Hematopoietic multipotent progenitor cell treated with erythropoietin and hydrocortisone succinate and interleukin-3 and kit ligand, for 6 days (in vitro differentiated cells): ENCODE results near the gene CABYR.
"Not testable (repeated sequence)": the region's sequence is repeated elsewhere in the genome, so short reads cannot be mapped to it uniquely, and the experiment has no call there.

Source experiments
- DNase-seq: peaks from one replicate; pipeline ENCODE4 v3.0.0-alpha.2; 2015

CABYR gene

DNA sequence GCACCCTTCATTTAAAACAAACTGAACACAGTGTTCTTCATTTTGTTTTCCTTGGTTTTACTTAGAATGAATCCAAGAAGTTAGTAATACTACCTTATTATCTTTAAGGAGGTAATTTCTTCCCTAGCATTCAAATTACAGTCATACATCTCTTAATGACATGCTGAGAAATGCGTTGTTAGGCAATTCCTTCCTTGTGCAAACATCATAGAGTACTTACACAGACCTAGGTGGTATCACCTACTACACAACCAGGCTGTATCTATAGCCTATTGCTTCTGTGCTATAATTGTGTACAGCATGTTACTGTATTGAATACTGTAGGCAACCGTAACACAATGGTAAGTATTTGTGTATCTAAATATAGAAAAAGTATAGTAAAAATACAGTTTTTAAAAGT is 8.4 kb upstream of the CABYR start:
- no peak for DNase-seq

DNA sequence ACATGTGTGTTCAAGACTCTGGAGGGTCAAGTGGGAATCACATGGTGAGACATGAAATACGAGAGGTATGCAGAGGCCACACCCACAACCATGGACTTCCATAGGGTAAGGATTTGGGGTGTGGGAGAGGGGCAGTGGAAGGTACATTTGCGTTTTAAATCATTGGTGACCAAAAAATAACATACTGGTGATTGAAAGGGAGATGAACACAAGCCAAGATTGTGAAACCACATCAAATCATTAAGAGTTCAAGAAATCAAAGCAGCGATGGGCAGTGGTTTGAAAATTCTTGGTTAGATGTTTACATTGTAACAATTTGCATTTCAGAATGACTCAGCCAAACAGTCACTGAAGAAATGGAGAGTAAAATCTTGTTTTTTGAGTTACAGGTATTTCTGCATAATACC is 1.9 kb upstream of the CABYR start:
- no peak for DNase-seq

DNA sequence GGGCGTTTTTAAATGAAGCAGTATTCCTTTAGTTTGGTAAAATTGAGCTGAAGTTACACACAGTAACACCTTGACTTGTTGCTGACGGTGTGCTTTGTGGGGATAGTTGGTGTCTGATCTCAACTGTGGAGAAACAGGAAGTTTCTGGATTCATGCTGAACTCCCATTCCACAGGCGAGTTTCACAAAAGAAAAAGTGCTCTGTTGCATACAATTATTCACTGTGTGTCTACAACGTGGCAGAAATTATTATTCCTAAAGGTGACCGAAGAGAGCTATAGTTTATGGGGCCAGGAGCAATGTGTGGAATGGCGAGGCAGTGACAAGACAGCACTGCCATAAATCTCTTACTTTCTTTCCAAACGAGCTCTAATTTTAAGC is 463 bp upstream of the CABYR start:
- no peak for DNase-seq

DNA sequence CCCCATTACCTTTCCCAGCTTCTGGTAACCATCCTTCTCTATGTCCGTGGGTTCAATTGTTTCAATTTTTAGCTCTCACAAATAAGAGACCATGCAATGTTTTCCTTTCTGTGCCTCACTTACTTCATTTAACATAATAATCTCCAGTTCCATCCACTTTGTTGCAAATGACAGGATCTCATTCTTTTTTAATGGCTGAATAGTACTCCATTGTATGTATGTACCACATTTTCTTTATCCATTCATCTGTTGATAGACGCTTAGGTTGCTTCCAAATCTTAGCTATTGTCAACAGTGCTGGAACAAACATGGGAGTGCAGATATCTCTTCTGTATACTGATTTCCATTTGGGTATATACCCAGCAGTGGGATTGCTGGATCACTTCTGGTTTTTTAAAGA is 1.8 kb downstream of the CABYR start:
- DNase-seq: no peak

DNA sequence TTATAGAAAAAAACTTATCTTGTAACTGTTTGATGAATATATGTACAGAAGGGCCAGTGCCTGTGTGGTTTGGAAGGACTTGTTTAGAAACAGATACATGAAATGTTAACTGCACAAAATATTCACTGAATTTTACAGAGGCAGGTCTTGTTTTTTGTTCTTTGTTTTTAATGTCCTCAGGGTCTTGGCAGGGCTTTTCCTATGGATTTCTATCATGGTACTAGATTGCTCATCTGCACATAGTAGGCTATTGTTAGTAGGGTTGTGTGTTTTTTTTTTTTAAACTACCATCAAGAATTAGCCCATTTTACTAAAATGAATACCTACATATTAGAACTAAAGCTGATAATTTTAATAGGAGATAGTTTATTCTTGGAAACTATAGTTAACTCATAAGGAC is 3.5 kb downstream of the CABYR start:
- DNase-seq: no peak

DNA sequence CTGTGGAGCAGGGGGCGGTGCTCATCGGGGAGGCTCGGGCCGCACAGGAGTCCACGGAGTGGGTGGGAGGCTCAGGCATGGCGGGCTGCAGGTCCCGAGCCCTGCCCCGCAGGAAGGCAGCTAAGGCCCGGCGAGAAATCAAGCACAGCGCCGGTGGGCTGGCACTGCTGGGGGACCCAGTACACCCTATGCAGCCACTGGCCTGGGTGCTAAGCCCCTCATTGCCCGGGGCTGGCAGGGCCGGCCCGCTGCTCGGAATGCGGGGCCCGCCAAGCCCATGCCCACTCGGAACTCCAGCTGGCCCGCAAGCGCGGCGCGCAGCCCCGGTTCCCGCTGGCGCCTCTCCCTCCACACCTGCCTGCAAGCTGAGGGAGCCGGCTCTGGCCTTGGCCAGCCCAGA is 10.7 kb downstream of the CABYR start:
- DNase-seq: not testable (repeated sequence)

DNA sequence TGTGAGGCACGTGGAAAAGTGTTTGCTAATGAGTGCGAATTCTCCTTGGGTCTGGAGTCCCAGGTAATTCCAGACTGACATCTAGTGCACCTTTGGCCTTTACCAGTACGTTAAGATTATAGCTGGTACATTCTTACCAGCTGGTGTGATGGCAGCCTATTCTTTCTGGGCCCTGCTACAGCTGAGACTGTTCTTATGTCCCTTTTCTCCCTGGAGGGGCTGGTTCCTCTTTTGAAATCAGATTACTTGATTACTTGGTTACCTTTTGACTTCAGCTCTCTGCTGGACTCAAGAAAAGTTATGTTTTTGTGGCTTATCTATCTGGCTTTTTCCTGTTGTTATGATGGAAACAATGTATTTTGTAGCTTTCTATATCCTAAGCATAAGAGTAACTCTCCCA is 14.5 kb downstream of the CABYR start:
- DNase-seq: no peak

DNA sequence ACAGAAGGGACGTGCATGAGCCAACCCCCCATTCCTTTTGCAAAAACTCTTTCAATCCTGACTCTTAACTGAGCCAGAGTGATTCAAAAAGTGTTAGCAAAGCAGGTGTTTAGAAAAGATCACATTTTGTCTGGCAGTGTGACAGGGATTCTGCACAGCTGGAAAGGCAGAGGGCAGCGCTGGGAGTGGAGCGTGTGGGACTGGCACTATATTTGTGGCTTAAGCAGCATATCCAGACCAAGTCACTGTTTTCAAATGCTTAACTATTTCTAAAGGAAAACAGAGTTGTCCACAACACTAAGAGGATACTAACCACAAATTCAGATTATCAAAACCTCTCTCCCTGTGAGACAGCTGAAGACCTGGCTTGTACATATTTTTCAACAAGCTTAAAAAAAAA is 19.0 kb downstream of the CABYR start:
- no peak for DNase-seq

DNA sequence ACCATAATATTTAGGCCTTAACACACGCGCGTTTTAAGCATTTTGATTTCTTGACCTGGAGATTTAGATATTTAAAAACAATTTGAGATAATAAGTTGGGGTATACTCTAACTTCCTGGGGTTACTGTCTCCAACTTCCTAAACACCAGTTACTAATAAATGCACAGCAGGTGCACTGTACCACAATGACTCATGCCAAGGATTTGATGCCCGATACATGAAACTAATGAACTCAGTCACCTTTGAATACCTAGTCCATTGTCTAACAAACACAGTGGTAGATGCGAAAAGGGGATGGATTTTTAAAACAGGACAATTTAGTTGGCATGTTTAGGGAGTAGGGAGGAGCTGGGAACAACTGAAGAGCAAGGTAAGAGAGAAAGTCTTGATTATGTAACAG is 21.2 kb downstream of the CABYR start:
- no peak for DNase-seq

DNA sequence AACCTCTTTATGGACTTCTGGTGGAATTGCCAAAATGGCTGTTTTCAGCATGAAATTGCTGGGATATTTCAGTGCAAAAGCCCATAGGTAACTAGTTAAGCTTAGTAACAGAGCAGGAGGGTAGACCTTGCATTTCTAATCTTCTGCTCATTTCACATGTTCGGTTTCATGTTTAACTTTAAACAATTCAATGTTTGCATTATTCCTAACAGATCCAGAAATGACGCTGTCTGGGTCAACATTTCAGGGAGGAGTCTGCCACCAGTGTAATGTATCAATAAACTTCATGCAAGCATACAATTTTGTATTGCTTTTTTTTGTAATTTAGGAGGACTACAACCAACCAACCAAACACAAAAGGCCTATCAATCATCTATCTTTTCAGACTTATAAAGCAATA is 22.4 kb downstream of the CABYR start:
- DNase-seq: no peak

DNA sequence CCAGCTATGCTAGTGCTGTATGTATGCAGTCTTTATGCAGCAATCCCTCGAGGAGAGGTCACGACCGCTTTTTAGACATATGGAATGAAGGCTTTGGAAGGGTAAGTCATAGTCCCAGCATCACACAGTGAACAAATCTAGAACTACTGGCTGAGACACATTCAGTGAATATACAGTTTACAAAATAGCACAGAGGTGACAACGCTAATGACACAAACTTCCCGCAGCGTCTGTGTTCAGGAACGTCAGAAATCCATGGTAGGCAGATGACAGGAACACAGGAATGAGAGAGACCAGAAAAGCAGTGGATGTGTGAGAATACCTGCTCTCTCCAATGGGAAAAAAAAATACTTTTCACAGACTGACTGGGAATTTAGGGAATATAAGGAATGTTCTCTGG is 29.6 kb downstream of the CABYR start:
- DNase-seq: no peak

DNA sequence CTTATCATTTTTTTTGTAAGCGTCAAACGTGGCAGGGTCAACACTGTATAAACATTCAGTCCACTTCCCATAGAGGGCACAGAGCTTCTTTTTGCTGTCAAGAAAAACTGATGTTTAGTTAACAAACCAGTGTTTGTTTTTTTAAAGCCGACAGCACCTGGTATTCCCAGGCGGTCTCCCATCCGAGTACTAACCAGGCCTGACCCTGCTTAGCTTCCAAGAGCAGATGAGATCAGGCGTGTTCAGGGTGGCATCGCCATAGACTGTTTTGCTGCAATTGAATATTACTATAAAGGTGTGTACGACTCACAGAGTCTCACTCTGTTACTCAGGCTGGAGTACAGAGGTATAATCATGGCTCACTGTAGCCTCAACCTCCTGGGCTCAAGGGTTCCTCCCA is 31.5 kb downstream of the CABYR start:
- DNase-seq: no peak

DNA sequence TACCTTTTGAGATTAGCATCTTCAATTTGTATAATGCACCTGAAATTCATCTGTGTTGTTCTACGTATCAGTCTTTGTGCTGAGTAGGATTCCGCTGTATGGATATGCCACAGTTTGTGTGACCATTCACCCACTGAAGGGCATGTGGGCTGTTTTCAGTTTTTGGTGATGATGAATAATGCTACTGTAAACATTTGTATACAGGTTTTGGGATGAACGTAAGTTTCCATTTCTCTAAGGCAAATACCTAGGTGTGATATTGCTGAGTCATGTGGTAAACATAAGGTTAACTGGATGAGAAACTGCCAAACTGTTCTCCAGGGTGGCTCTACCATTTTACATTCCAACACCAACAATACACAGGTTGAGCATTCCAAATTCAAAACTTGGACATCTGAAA is 35.1 kb downstream of the CABYR start:
- DNase-seq: no peak

DNA sequence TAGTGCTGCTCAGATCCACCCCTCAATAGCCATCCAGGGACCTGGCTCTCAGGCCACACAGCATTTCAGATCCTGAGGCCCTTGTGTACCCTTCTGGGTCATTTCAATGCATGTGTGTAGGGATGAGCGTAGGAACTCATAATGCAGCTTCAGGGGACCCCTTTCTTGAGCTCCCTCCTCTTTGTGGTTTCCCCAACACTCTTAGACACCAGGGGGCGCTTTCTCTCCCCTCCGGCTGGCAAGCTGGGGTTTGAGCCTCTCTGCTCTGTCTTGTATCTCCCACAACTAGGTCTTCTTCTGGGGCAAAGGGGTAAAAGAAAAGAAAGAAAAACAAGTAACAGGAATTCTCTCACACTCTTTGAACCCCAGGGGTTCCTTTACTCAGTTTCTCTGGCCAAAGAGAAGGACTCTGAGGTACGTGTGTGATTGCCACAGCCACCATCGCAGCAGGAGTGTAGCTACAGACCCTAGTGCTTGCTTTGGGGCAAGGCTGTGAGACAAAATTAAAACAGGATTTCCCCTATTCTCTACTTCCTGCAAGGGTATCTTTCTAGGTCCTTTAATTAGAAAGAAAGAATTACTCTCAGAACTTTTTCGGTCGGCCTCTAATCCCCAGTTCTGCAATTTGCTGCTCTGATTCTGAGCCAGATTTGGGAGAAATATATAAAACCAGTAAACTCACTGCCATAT is 38.0 kb downstream of the CABYR start:
- DNase-seq: peak; percentile 74

DNA sequence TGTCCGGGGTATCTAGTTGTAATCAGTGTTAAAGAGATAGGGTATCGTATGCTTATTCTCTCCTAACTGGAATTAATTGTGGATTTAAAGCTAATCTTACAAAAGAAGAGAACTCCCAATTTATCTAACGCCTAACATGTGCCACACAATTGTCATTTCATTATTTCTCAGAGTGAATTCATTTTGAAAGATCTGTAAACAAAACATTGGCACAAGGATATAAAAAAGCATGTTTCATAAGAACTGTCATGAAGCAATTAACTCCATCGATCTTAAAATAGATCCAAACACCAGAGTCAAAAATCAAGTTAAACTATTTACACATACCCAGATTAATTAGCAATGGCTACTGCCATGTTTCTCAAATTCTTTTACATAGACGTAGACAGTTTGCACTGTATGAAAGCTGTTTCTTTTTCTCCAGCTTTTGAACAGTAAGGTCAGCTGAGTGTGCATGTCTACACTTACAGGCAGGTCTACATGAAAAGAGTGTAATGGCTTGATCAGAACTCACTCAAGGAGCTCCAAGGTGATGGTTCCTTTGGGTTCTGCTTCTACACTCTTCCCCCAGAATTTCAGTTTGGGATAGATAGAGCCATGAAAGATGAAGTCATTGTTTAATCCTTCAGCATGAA is 38.8 kb downstream of the CABYR start:
- DNase-seq: no peak

DNA sequence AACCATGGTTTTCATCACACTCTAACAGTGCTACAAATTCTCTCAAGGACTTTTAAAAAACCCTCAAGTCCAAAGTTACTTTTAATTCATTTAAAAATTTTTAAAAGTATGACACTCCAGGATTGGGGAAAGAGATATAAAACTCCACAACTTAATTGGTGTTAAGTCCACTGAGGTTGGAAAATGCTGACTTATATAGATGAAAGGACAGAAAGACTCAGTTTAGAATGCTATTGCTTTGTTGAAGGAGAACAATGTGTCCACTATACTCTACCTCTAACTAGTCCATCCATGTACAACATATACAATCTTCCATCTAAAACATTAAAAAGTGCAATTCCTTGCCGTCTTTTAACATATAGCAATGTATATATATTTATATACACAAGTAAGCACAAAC is 41.2 kb downstream of the CABYR start:
- no peak for DNase-seq

DNA sequence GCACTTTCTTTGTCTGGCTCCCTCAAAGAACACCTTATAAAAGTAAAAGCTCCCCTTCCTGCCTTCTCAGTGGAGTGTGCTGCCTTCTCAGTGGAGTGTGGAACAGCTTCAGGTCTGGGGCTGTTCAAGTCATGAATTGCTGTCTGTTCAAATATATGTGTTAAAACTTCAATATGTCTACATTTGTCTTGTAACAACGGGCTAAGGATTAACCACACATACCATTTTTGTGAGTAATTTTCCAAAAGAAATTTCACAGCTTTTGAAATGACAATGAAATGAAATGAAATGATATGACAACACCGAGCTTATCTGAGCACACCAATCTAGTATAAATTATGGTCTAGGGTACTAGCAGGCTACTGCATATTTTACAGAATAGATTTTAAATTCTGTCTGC is 42.9 kb downstream of the CABYR start:
- DNase-seq: no peak

DNA sequence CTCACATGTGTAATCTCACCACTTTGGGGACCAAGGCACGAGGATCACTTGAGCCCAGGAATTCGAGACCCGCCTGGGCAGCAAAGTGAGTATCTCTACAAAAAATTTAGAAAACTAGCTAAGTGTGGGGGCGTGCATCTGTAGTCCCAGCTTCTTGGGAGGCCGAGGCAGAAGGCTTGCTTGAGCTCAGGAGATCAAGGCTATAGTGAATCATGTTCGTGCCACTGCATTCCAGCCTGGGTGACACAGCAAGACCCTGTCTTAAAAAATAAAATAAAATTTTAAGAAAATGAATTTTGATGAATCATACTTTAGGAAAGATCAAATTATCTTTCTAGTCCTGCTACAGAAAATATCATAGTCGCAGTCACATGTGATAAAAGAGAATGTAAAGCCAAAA is 46.9 kb downstream of the CABYR start:
- DNase-seq: no peak

DNA sequence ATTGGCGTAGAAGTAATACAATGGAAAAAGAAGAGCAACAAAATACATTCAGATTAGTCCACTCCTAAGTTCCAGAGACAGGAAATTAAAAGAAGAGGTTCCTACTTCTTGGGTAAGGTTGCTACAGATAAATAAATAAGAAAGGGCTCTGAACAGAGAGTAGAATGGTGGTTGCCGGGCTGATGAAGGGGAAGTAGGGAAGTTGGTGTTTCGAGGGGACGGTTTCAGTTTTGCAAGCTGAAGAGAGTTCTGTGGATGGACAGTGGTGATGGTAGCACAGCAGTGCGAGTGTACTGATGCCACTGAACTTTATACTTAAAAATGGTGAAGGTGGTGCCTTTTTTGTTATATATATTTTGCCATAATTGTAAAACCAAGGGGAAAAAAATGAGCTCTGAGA is 48.2 kb downstream of the CABYR start:
- DNase-seq: peak; percentile 14

DNA sequence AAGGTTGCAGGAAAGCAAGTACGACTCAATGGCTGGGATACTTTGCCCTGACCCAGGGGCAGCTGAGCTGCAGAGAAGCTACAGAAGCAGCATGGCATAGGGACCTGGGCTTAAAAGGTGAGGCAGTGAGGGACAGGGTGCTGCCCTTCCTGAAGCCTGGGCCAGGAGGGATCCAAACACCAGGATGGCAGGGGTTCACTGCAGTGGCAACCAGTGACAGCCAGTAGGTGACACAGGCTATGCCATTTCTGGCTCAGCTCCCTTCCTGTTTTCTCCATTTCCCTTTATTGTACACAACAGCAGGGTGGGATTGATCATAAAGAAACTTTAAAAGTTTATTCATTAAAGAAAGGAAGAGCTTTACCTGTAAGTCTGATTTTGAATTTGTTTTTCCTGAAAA is 48.8 kb downstream of the CABYR start:
- DNase-seq: no peak

DNA sequence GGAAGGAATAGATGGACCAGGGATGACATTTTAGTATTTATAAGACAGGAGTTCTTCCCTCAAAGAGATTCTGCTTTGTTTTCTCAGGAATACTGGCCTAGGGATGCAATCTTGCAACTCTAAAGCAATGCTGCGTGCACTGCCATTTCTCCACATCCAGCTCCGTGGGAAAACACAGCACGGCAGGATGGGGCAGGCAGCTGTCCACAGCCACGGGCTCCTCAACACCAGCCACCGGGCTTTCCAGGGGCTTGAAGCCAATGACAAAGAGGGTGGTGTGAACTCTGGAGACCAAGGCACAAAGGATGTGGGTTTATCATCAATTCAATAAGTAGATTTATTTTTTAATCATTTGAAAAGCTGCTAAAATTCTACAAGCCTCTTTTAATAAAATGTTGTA is 49.3 kb downstream of the CABYR start:
- DNase-seq: no peak

DNA sequence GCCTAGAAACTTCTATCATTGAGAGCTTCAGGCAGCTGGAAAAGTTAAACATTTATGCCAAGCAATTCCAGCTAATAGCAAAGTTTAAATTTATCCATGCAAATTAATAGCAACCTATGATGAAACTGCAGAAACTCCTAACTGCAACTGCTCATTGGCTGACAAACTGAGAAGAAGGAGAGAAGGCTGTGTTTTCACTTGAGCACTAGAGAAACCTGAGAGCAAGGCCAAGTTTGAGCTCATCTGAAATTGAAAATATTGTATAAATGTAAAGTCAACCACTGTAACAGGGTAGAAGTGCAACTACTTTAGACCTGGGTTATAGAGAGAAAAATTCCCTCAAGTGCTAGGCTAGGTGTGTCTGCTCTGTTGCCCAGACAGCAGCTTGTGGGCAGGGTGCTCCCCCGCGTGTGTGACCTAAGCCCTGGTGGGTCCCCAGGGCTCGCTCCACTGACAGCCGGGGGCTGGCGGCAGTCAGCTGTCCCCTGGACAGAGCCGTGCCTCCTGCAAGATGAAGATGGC is 50.2 kb downstream of the CABYR start:
- no peak for DNase-seq

DNA sequence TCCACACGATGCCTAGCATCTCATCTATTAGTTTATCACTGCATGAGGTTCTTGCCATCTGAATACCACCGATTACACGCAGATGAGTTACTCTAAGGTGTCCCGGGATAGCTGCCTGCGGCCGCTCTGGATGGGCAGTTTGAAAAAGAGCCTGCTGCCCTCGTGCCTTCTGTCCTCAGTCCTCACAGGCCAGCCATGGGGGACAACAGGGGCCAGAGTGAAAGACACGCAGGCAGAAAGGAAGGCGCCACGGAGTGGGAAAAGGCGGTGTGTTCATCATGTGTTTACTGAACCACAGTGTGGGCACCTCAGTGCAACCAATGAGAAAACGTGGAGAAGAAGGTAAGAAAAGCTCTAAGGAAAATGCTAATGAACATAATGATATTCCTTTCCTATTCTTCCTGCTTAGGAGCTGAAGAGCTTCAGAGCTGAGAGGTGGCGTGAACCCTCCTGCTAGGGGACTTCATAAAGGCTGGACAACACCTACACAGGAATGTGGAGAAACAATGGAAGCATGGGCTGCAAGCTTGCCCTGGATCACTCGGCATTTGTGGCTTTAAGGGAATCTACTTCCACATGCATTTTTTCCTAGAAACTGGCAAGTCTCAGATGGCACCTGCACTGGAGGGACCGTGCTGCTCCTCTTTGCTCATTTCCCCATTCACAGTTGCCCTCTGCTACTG is 50.9 kb downstream of the CABYR start:
- no peak for DNase-seq

DNA sequence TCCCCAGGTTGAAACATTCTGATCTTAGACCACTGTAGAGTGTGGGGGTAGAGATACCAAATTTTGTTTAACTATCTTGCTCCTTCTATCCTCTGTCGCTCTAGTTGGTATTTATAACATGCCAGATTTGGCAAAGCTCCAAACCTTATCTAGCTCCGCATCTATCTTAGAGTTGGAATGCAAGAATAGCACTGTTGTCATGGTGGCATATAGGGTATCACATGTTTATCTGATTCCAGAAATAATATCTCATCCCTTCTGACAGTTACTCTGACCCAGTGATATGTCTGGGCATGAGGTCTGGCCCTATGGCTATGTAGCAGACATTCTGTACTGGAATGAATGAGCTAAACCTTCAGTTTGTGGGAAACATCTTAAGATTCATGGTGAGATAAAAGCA is 51.7 kb downstream of the CABYR start:
- DNase-seq: no peak
